Kidney epithelial cell (primary cell): Measurements from ENCODE around the gene CTSW. TPM values are rescaled to one million over a fixed set of nuclear protein-coding genes. Genes with fewer than 3 reads are reported as not detected.

ENCODE experiments used
- DNase-seq: peaks from one replicate; pipeline ENCODE4 v3.0.0-alpha.2; 2010; ENCODE audit warnings: low read depth
- H3K27me3 ChIP-seq: 2 replicates; pipeline ENCODE4 v1.6.0; 2011; ENCODE audit warnings: low read length; ENCODE audit not compliant: control insufficient read depth, insufficient read depth
- H3K36me3 ChIP-seq: 2 replicates; pipeline ENCODE4 v1.5.1; 2011; ENCODE audit warnings: low read length; ENCODE audit not compliant: control insufficient read depth, insufficient read depth
- H3K4me3 ChIP-seq: 2 replicates; pipeline ENCODE4 v1.5.1; 2011; ENCODE audit warnings: low read depth, mild to moderate bottlenecking, control low read depth, low read length
- total RNA-seq: library from RNA; depleted of rRNA; stranded (reverse); fragments of >200 nt; gene quantifications from 2 replicates; pipeline ENCODE4 v1.2.3, GENCODE V29; 2015
- TF ChIP-seq, protein P1 (sequence below): IDR thresholded peaks from 2 replicates; pipeline ENCODE4 v1.5.1; 2011; ENCODE audit warnings: mild to moderate bottlenecking, moderate library complexity, low read length, control low read depth, inconsistent platforms; ENCODE audit not compliant: insufficient read depth, poor library complexity, severe bottlenecking

The CTSW gene
- total RNA-seq, 1 donor from 2014 or later: not detected

GRCh38 chr11:65851083-65851579 is 28.5 kb upstream of the CTSW start:
- H3K27me3 ChIP-seq: no peaks in the 10 kb centered on the region
- DNase-seq: no peak
- TF ChIP-seq, protein P1, sequence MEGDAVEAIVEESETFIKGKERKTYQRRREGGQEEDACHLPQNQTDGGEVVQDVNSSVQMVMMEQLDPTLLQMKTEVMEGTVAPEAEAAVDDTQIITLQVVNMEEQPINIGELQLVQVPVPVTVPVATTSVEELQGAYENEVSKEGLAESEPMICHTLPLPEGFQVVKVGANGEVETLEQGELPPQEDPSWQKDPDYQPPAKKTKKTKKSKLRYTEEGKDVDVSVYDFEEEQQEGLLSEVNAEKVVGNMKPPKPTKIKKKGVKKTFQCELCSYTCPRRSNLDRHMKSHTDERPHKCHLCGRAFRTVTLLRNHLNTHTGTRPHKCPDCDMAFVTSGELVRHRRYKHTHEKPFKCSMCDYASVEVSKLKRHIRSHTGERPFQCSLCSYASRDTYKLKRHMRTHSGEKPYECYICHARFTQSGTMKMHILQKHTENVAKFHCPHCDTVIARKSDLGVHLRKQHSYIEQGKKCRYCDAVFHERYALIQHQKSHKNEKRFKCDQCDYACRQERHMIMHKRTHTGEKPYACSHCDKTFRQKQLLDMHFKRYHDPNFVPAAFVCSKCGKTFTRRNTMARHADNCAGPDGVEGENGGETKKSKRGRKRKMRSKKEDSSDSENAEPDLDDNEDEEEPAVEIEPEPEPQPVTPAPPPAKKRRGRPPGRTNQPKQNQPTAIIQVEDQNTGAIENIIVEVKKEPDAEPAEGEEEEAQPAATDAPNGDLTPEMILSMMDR: peak; percentile 56
- no peak overlapping the region for H3K4me3 ChIP-seq
- H3K36me3 ChIP-seq: peaks cover 5% of the 10 kb centered on the region

DNA sequence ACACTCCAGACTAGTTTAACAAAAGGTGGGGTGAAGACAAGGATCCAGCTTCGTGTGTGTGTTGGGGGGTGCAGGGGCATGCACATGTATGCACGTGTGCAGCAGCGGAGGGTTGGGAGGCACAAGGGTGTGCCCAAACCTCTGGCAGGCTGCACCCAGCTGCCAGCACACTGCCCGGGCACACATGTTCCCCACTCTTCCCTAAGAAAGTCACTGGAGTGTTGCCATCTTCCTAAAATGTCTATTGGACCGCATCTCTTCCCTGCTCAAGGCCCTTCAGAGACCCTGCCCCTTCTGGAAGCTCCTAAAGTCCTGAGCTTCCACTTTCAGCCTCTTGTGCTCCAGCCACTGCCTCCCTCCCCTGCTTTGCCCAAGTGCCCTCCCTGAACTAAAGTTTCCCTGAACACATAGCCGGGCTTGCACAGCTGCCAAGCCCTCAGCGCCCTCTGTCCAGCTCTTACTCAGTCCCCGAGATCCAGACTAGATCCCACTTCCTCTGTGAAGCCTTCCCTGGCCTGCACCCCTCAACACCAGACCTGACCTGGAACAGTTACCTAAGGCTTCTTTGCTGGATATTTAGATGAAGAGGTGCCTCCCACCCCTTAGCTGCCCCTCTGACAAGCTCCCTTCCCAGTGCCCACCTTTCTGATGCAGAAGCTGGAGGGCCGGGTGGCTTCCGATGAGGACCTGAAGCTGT is 27.7 kb upstream of the CTSW start:
- TF ChIP-seq, protein P1: no peak
- peaks cover 5% of the 10 kb centered on the region for H3K36me3 ChIP-seq
- H3K27me3 ChIP-seq: no peaks in the 10 kb centered on the region
- H3K4me3 ChIP-seq: no peak overlapping the region
- no peak for DNase-seq

- no peak for DNase-seq
- TF ChIP-seq, protein P1: no peak
- H3K4me3 ChIP-seq: no peak overlapping the region
- no peaks in the 10 kb centered on the region for H3K27me3 ChIP-seq
- H3K36me3 ChIP-seq: peaks cover 5% of the 10 kb centered on the region
Observed at GRCh38 chr11:65852508-65853245, 27.0 kb upstream of the CTSW start.

- peaks cover 5% of the 10 kb centered on the region for H3K36me3 ChIP-seq
- no peak overlapping the region for H3K4me3 ChIP-seq
- DNase-seq: no peak
- H3K27me3 ChIP-seq: no peaks in the 10 kb centered on the region
- TF ChIP-seq, protein P1: no peak
Observed at GRCh38 chr11:65853246-65853979, 26.2 kb upstream of the CTSW start.

DNA sequence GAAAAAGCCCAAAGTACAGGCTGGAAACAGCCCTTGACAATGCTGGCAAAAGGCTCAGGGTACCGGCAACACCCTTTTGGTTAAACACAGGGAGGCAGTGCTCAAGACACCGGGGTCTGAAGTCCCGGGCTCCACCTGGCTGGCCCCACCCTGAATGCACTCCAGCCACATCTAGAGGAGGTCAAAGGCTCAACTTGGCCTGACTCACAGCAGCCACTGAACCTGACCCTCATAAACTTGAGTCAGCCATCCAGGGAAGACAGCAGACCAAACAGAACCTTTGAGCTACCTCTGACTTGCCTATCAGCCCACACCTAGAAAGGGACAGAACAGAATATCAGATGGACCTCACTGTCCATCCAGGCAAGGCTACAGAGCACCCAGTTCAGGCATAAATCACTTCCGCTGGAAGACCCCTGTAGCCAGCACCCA is 25.5 kb upstream of the CTSW start:
- Histone ChIP-seq H3K27me3 (no peaks in the 10 kb centered on the region), H3K36me3 (peaks cover 5% of the 10 kb centered on the region), H3K4me3 (no peak overlapping the region)
- TF ChIP-seq, protein P1: no peak
- no peak for DNase-seq
